ENCODE measurements around the gene LAG3.
"Not testable (repeated sequence)": the region's sequence is repeated elsewhere in the genome, so short reads cannot be mapped to it uniquely, and the experiment has no call there.

DNA sequence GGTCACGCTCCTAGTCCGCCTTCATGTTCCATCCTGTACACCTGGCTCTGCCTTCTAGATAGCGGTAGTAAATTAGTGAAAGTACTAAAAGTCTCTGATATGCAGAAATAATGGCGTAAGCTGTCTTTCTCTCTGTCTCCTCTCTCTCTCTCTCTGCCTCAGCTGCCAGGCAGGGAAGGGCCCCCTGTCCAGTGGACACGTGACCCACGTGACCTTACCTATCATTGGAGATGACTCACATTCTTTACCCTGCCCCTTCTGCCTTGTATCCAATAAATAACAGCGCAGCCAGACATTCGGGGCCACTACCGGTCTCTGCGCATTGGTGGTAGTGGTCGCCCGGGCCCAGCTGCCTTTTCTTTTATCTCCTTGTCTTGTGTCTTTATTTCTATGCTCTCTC lies 30.2 kb upstream of the LAG3 start:
- TF ChIP-seq CTCF, POLR2A (IDR thresholded peaks at IDR 0.05): not testable (repeated sequence)
